C4-2B (cell line): Measurements from ENCODE around the gene ZBTB16.

Experiments used
- H3K27ac ChIP-seq: fragments of 450-650 bp; 2 replicates; pipeline ENCODE4 v1.5.1; 2017
- CTCF ChIP-seq: fragments of 450-650 bp; conservative IDR thresholded peaks from 2 replicates; pipeline ENCODE4 v1.5.1; 2017; ENCODE audit warnings: mild to moderate bottlenecking
- ZFX ChIP-seq: fragments of 450-650 bp; IDR thresholded peaks from 2 replicates; pipeline ENCODE4 v1.6.1; 2017

The ZBTB16 gene

GRCh38 chr11:114154271-114155047 is 94.9 kb downstream of the ZBTB16 start:
- no peak for TF ChIP-seq ZFX
- no peak for TF ChIP-seq CTCF
- peak overlapping the region; percentile 100 for H3K27ac ChIP-seq

GRCh38 chr11:114155116-114155515 is 95.6 kb downstream of the ZBTB16 start:
- TF ChIP-seq ZFX: no peak
- H3K27ac ChIP-seq: peak overlapping the region; percentile 100

GRCh38 chr11:114156131-114156581 is 96.6 kb downstream of the ZBTB16 start:
- TF ChIP-seq ZFX (no peak), CTCF (no peak)
- H3K27ac ChIP-seq: peak overlapping the region; percentile 100

- peak overlapping the region; percentile 100 for H3K27ac ChIP-seq
These were observed 97.3 kb downstream of the ZBTB16 start for GRCh38 chr11:114156782-114157181.

GRCh38 chr11:114157476-114158050 is 98.1 kb downstream of the ZBTB16 start:
- peak overlapping the region; percentile 100 for H3K27ac ChIP-seq
- TF ChIP-seq CTCF (no peak), ZFX (no peak)

More at GRCh38 chr11:114156782-114157181, 97.3 kb downstream of the ZBTB16 start:
- no peak for TF ChIP-seq CTCF
- no peak for TF ChIP-seq ZFX

- no peak for TF ChIP-seq CTCF
- TF ChIP-seq ZFX: no peak
- H3K27ac ChIP-seq: peak overlapping the region; percentile 100
These were observed 98.9 kb downstream of the ZBTB16 start for GRCh38 chr11:114158421-114158820.

- TF ChIP-seq ZFX (no peak), CTCF (no peak)
- peak overlapping the region; percentile 100 for H3K27ac ChIP-seq
These were observed 99.4 kb downstream of the ZBTB16 start for GRCh38 chr11:114158886-114159285.
